ENCODE measurements around the gene LXN. TPM values are rescaled to one million over a fixed set of nuclear protein-coding genes. Genes with fewer than 3 reads are reported as not detected.
A peak's percentile ranks its signal among the peaks of the same experiment; 100 is the strongest.

Gene LXN
- total RNA-seq, 2 experiments from 2014 or later = 7.1 to 7.8 TPM

- ChIA-PET CTCF (interaction anchor here (0.6 to 3.7 kb wide), 4 partner anchors 9 to 118 kb away, joined by 3 to 32 read pairs (median 10); partner anchors contain the start of gene GFM1), POLR2A (no interaction called here)
- TF ChIP-seq CTCF (IDR thresholded peaks at IDR 0.05) = no peak
- H3K4me1 Mint-ChIP-seq (ENCODE audit: low read depth) = peaks cover 22% of the 10 kb centered on the region
- intact Hi-C loops (cut with micrococcal nuclease) = no loop called here
- H3K36me3 Mint-ChIP-seq (ENCODE audit: low read depth) = peaks cover 18% of the 10 kb centered on the region
- no peaks in the 10 kb centered on the region for H3K27me3 Mint-ChIP-seq
- peak overlapping the region; percentile 75 for H3K27ac Mint-ChIP-seq
- H3K9me3 Mint-ChIP-seq = no peaks in the 10 kb centered on the region
- ATAC-seq = no peak
- peak; percentile 8 for DNase-seq
- H3K4me3 Mint-ChIP-seq = peak overlapping the region; percentile 84
Measured at GRCh38 chr3:158671821-158672214, 630 bp downstream of the LXN start.

DNA sequence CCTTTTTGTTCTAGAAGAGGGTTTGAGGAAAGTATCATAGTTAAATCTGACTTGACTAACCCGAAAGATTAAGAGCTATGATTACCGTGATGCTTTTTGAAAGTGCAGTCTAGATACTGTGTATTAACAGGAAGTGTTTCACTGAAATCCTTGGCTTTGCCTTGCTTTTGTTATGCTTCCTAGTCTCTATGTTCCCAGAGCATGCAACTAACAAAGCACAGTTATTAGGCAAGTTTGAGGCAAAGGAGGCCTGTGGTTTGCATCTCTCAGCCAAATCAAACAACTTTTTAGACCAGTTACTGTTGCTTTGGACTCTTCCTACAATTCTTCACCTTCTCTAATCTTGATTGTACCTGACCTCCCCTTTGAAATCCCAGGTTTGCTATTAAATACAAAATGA lies 3.9 kb downstream of the LXN start:
- ChIA-PET CTCF (interaction anchor here (2.0 kb wide), 1 partner anchor 9 kb away, joined by 16 read pairs; no protein-coding TSS in a partner anchor), POLR2A (interaction anchor here (0.6 kb wide), 1 partner anchor 67 kb away, joined by 3 read pairs; no protein-coding TSS in a partner anchor)
- H3K27ac Mint-ChIP-seq = no peak overlapping the region
- TF ChIP-seq CTCF (IDR thresholded peaks at IDR 0.05) = no peak
- no peaks in the 10 kb centered on the region for H3K9me3 Mint-ChIP-seq
- ATAC-seq = no peak
- H3K4me1 Mint-ChIP-seq (ENCODE audit: low read depth) = peaks cover 27% of the 10 kb centered on the region
- no peak for DNase-seq
- intact Hi-C loops (cut with micrococcal nuclease) = no loop called here
- no peaks in the 10 kb centered on the region for H3K27me3 Mint-ChIP-seq
- no peak overlapping the region for H3K4me3 Mint-ChIP-seq
- peaks cover 31% of the 10 kb centered on the region for H3K36me3 Mint-ChIP-seq (ENCODE audit: low read depth)

GRCh38 chr3:158666416-158666815 lies 6.0 kb downstream of the LXN start:
- Mint-ChIP-seq H3K27me3 (no peaks in the 10 kb centered on the region), H3K36me3 (ENCODE audit: low read depth) (peaks cover 30% of the 10 kb centered on the region), H3K4me3 (no peak overlapping the region), H3K4me1 (ENCODE audit: low read depth) (peaks cover 18% of the 10 kb centered on the region), H3K27ac (no peak overlapping the region), H3K9me3 (no peaks in the 10 kb centered on the region)
- ChIA-PET CTCF (no interaction called here), POLR2A (interaction anchor here (1.5 kb wide), 1 partner anchor 22 kb away, joined by 4 read pairs; the partner anchor contains the start of gene GFM1)
- ATAC-seq (no peak), DNase-seq (no peak)
- no peak for TF ChIP-seq CTCF (IDR thresholded peaks at IDR 0.05)
- intact Hi-C loops (cut with micrococcal nuclease) = no loop called here

GRCh38 chr3:158663832-158664231 lies 8.6 kb downstream of the LXN start:
- Mint-ChIP-seq H3K27ac (no peak overlapping the region), H3K4me3 (no peak overlapping the region), H3K36me3 (ENCODE audit: low read depth) (peaks cover 35% of the 10 kb centered on the region), H3K27me3 (no peaks in the 10 kb centered on the region), H3K9me3 (no peaks in the 10 kb centered on the region), H3K4me1 (ENCODE audit: low read depth) (peaks cover 7% of the 10 kb centered on the region)
- intact Hi-C loops (cut with micrococcal nuclease) = no loop called here
- POLR2A ChIA-PET = no interaction called here
- TF ChIP-seq CTCF (IDR thresholded peaks at IDR 0.05) = no peak
- CTCF ChIA-PET = interaction anchor here (1.6 kb wide), 1 partner anchor 8 kb away, joined by 6 read pairs; the partner anchor contains the start of gene LXN
- DNase-seq (no peak), ATAC-seq (no peak)

- intact Hi-C loops (cut with micrococcal nuclease) = no loop called here
- H3K9me3 Mint-ChIP-seq = no peaks in the 10 kb centered on the region
- POLR2A ChIA-PET = no interaction called here
- no peak for DNase-seq
- no peak overlapping the region for H3K27ac Mint-ChIP-seq
- peaks cover 10% of the 10 kb centered on the region for H3K4me1 Mint-ChIP-seq (ENCODE audit: low read depth)
- CTCF ChIA-PET = interaction anchor here (1.1 to 1.6 kb wide), 2 partner anchors 9 to 80 kb away, joined by 3 to 6 read pairs; partner anchors contain the start of gene LXN
- no peak for TF ChIP-seq CTCF (IDR thresholded peaks at IDR 0.05)
- H3K4me3 Mint-ChIP-seq = no peak overlapping the region
- H3K27me3 Mint-ChIP-seq = no peaks in the 10 kb centered on the region
- H3K36me3 Mint-ChIP-seq (ENCODE audit: low read depth) = peaks cover 35% of the 10 kb centered on the region
- ATAC-seq = no peak
Measured at GRCh38 chr3:158663246-158663645, 9.2 kb downstream of the LXN start.
